ENCODE results near the gene ATG9B.
A peak's percentile ranks its signal among the peaks of the same experiment; 100 is the strongest.

GRCh38 chr7:150988230-150989226, 35.8 kb downstream of the ATG9B start:
- TF ChIP-seq EZH2phosphoT487 (IDR thresholded peaks at IDR 0.05; ENCODE audit: borderline replicate concordance, low read depth) (no peak), USF1 (IDR thresholded peaks at IDR 0.05; ENCODE audit: borderline replicate concordance, low read depth) (no peak), CTCF (IDR thresholded peaks at IDR 0.05) (peak; percentile 97), USF2 (IDR thresholded peaks at IDR 0.05; ENCODE audit: borderline replicate concordance, low read depth, low read length) (no peak), POLR2AphosphoS5 (IDR thresholded peaks at IDR 0.05; ENCODE audit: low read depth, low read length) (no peak), EP300 (IDR thresholded peaks at IDR 0.05; ENCODE audit: borderline replicate concordance in 1 of 2, low read depth in 1 of 2, low read length in 1 of 2) (no peak)
